Smooth muscle cell (in vitro differentiated cells): ENCODE measurements around the gene PAPPA. TPM values are rescaled to one million over a fixed set of nuclear protein-coding genes. Genes with fewer than 3 reads are reported as not detected.

Experiments
- DNase-seq: peaks from one replicate; lab custom pipeline; 2025; ENCODE audit not compliant: unreplicated experiment; lab: John Stamatoyannopoulos, UW
- H2AFZ ChIP-seq: fragments of 200-600 bp; sonication (generic); 2 replicates; pipeline ENCODE4 v1.6.0; 2016; ENCODE audit warnings: antibody characterized with exemption, low read depth, mild to moderate bottlenecking
- H3F3A ChIP-seq: fragments of 200-600 bp; sonication (generic); 2 replicates; pipeline ENCODE4 v1.6.0; 2017; ENCODE audit warnings: antibody characterized with exemption, low read depth
- H3K27ac ChIP-seq: fragments of 200-600 bp; sonication (generic); 2 replicates; pipeline ENCODE4 v1.5.1; 2016; ENCODE audit warnings: low read depth, mild to moderate bottlenecking
- H3K27me3 ChIP-seq: fragments of 200-600 bp; sonication (generic); 2 replicates; pipeline ENCODE4 v1.6.1; 2016; ENCODE audit warnings: low read depth, mild to moderate bottlenecking
- H3K36me3 ChIP-seq: fragments of 200-600 bp; sonication (generic); 2 replicates; pipeline ENCODE4 v1.5.1; 2016; ENCODE audit warnings: low read depth
- H3K4me1 ChIP-seq: fragments of 200-600 bp; sonication (generic); 2 replicates; pipeline ENCODE4 v1.5.1; 2016; ENCODE audit warnings: low read depth
- H3K4me2 ChIP-seq: fragments of 200-600 bp; sonication (generic); 2 replicates; pipeline ENCODE4 v1.6.0; 2016; ENCODE audit warnings: mild to moderate bottlenecking
- H3K4me3 ChIP-seq: fragments of 200-600 bp; sonication (generic); 2 replicates; pipeline ENCODE4 v1.5.1; 2016; ENCODE audit warnings: mild to moderate bottlenecking
- H3K79me2 ChIP-seq: fragments of 200-600 bp; sonication (generic); 2 replicates; pipeline ENCODE4 v1.6.0; 2016; ENCODE audit warnings: low read depth, mild to moderate bottlenecking
- H3K9ac ChIP-seq: fragments of 200-600 bp; sonication (generic); 2 replicates; pipeline ENCODE4 v1.6.0; 2016; ENCODE audit warnings: low read depth
- H3K9me3 ChIP-seq: fragments of 200-600 bp; sonication (generic); replicated peaks from 2 replicates; pipeline ENCODE4 v1.5.1; 2016; ENCODE audit warnings: low read depth
- H4K20me1 ChIP-seq: fragments of 200-600 bp; sonication (generic); 2 replicates; pipeline ENCODE4 v1.6.0; 2016; ENCODE audit warnings: low read depth
- WGBS: methylation state at CpG from one replicate; pipeline ENCODE4 v1.1.7; 2016; ENCODE audit warnings: low lambda C conversion rate; 5-methylcytosine and 5-hydroxymethylcytosine counted together
- polyA plus RNA-seq: library from polyadenylated mRNA; unstranded; fragments of >200 nt; fragmentation: Nextera tagmentation; extraction: Ambion mirVana; gene quantifications from 2 replicates; pipeline ENCODE4 v1.2.1, GENCODE V29; 2016
- total RNA-seq: library from RNA; depleted of rRNA; stranded (reverse); fragments of >200 nt; gene quantifications from 2 replicates; pipeline ENCODE4 v1.2.3, GENCODE V29; 2014
- TF ChIP-seq, protein P1 (sequence below): fragments of 200-600 bp; sonication (generic); IDR thresholded peaks from 2 replicates; pipeline ENCODE4 v1.5.1; 2017; ENCODE audit warnings: borderline replicate concordance, mild to moderate bottlenecking, antibody characterized with exemption; ENCODE audit not compliant: insufficient read depth, poor library complexity, severe bottlenecking

Gene PAPPA
- total and polyA plus RNA-seq, 2 experiments from 2014 or later, result 27.7 to 114 TPM

DNA sequence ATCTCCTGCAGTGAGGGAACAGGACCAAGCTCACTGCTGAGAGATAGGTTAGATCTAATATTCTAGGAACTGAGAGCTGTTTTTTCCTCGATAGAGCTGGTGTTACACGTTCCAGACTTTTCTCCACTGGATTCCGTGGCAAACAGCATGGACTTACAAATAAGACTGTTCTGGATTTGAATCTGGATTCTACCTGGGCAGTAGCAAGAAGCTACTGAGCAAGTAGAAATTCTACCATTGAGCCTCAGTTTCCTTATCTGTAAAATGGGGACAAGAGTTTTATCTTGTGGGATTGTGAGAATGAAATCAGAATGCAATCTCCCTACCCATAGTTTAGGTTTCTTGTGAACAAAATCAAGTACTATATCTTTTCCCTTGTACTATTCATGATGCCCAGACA, 294.8 kb downstream of the PAPPA start:
- no peak for DNase-seq
- TF ChIP-seq, protein P1, sequence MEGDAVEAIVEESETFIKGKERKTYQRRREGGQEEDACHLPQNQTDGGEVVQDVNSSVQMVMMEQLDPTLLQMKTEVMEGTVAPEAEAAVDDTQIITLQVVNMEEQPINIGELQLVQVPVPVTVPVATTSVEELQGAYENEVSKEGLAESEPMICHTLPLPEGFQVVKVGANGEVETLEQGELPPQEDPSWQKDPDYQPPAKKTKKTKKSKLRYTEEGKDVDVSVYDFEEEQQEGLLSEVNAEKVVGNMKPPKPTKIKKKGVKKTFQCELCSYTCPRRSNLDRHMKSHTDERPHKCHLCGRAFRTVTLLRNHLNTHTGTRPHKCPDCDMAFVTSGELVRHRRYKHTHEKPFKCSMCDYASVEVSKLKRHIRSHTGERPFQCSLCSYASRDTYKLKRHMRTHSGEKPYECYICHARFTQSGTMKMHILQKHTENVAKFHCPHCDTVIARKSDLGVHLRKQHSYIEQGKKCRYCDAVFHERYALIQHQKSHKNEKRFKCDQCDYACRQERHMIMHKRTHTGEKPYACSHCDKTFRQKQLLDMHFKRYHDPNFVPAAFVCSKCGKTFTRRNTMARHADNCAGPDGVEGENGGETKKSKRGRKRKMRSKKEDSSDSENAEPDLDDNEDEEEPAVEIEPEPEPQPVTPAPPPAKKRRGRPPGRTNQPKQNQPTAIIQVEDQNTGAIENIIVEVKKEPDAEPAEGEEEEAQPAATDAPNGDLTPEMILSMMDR, result no peak
- Histone ChIP-seq H3K27ac (no peak overlapping the region), H3K4me3 (no peak overlapping the region), H3K79me2 (no peaks in the 10 kb centered on the region), H3K36me3 (no peaks in the 10 kb centered on the region), H3K9ac (no peak overlapping the region), H3K4me1 (peaks cover 5% of the 10 kb centered on the region), H4K20me1 (no peaks in the 10 kb centered on the region), H2AFZ (no peak overlapping the region), H3F3A (peaks cover 9% of the 10 kb centered on the region), H3K9me3 (no peaks in the 10 kb centered on the region), H3K4me2 (no peak overlapping the region), H3K27me3 (no peaks in the 10 kb centered on the region)
- WGBS, result 73% methylated on average over 3 of the region's 3 CpGs

DNA sequence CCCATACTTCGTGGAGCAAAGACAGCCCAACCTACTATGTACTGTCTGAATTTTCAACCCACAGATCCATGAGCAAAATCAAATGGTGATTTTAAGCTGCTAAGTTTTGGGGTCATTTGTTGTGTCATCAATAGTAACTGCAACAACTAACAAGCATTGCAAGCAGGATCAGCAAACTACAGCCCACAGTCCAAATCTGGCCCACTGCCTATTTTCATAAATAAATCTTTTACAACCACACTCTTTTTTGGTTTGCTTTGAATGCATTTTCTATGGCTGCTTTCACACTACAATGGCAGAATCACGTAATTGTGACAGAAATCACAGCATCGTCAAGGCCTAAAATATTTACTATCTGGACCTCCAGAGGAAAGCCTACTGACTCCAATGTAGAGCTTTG, 296.4 kb downstream of the PAPPA start:
- H3K4me3 ChIP-seq, result no peak overlapping the region
- H4K20me1 ChIP-seq, result no peaks in the 10 kb centered on the region
- peaks cover 9% of the 10 kb centered on the region for H3F3A ChIP-seq
- H3K9ac ChIP-seq, result no peak overlapping the region
- H3K36me3 ChIP-seq, result no peaks in the 10 kb centered on the region
- H3K4me1 ChIP-seq, result peaks cover 5% of the 10 kb centered on the region
- no peaks in the 10 kb centered on the region for H3K27me3 ChIP-seq
- no peaks in the 10 kb centered on the region for H3K79me2 ChIP-seq
- TF ChIP-seq, protein P1, result no peak
- H3K27ac ChIP-seq, result no peak overlapping the region
- no peak overlapping the region for H2AFZ ChIP-seq
- WGBS, result 89% methylated on average over 3 of the region's 3 CpGs
- H3K4me2 ChIP-seq, result no peak overlapping the region
- DNase-seq, result no peak
- no peaks in the 10 kb centered on the region for H3K9me3 ChIP-seq

DNA sequence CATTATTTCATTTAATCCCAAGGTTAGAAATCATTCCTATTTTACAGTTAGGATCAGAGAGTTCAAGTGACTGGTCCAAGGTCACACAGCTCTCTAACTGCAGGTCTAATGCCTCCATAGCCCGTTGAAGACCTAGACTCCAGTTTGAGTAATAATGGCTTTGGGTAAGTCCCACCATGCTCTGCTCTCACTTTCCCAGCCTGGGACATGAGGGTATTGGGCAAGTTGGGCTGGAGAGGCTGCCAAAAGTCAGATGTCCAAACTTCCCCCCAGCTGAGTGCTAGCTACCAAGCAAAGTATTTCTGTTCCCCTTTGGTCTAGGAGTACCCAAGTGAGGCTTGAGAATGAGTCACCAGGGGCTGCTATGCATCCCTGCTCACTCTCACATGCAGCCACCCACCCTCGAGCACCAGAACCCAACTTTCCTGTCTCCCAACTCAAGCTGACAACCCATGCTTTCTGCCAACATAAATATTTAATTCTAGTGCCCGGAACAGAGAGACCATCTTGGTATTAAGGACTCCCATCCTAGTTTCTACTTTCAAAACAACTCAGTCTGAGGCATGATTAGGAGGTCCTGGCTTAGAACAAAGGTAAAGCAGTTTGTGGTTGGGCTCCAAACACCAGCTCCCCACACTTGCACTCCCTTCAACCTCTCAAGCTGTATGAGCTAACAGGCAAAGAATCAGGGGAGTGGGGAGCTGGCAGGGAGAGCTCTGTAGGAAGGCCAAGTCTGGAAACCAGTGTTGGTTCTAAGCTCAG, 297.0 kb downstream of the PAPPA start:
- Histone ChIP-seq H3K9ac (no peak overlapping the region), H3K9me3 (no peaks in the 10 kb centered on the region), H3K4me3 (no peak overlapping the region), H3K27me3 (no peaks in the 10 kb centered on the region), H3F3A (peaks cover 9% of the 10 kb centered on the region), H4K20me1 (no peaks in the 10 kb centered on the region), H3K27ac (peak overlapping the region; percentile 37), H3K36me3 (no peaks in the 10 kb centered on the region), H2AFZ (no peak overlapping the region), H3K4me1 (peaks cover 5% of the 10 kb centered on the region), H3K4me2 (peak overlapping the region; percentile 53), H3K79me2 (no peaks in the 10 kb centered on the region)
- WGBS, result 44% methylated on average over 3 of the region's 3 CpGs
- no peak for DNase-seq
- TF ChIP-seq, protein P1, result no peak

DNA sequence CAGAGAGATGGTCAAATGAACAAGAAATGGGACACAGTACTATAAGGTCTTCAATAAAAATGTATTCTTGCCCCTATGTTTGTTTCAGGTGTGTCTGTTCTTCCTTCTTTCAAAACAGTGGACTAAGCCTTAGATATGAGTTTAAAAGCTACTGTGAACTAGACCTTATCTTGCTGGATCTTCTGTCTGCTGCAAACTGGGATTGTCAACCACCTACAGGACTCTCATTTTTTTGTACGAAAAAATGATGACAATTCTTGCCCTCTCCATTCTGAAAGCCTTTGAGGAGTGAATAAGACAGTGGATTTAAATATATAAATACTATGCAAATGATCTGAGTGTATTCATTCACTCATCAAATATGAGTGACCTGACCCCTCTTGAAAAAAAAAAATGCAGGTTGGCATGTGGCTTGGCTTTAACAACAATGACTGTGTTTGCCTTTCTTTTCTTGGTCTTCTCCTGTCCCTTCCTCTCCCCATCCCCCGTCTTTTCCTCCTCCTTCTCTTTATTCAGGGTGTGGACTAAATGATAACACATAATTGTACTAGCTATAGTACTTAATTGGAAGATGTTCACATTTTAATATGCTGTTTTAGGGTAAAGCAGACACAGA, 298.0 kb downstream of the PAPPA start:
- no peaks in the 10 kb centered on the region for H3K27me3 ChIP-seq
- H3K4me2 ChIP-seq, result no peak overlapping the region
- TF ChIP-seq, protein P1, result no peak
- WGBS, result 83% methylated on average over 2 of the region's 2 CpGs
- H3K36me3 ChIP-seq, result no peaks in the 10 kb centered on the region
- no peaks in the 10 kb centered on the region for H4K20me1 ChIP-seq
- no peak for DNase-seq
- no peaks in the 10 kb centered on the region for H3K79me2 ChIP-seq
- H3F3A ChIP-seq, result peaks cover 9% of the 10 kb centered on the region
- H2AFZ ChIP-seq, result no peak overlapping the region
- H3K27ac ChIP-seq, result no peak overlapping the region
- H3K4me1 ChIP-seq, result peaks cover 5% of the 10 kb centered on the region
- no peak overlapping the region for H3K4me3 ChIP-seq
- no peak overlapping the region for H3K9ac ChIP-seq
- no peaks in the 10 kb centered on the region for H3K9me3 ChIP-seq
